HepG2 (cell line): Measurements from ENCODE around the gene CYP2A7. TPM values are rescaled to one million over a fixed set of nuclear protein-coding genes. Genes with fewer than 3 reads are reported as not detected.
"Not testable (repeated sequence)": the region's sequence is repeated elsewhere in the genome, so short reads cannot be mapped to it uniquely, and the experiment has no call there.

Experiments
- ATAC-seq: fragments of 200-7000 bp; cut with Tn5 transposase; 3 replicates; pipeline ENCODE4 v1.9.1; 2020; ENCODE audit warnings: mild to moderate bottlenecking, moderate library complexity
- BruUV-seq: library from RNA; stranded (reverse); fragments of 400-500 nt; replicated peaks from 2 replicates; lab custom pipeline; 2021; lab: Mats Ljungman, UMichigan
- CTCF ChIA-PET: fragments of 300-600 bp; formaldehyde crosslinking; extraction: SDS; loops from one replicate; lab custom pipeline; 2021; ENCODE audit warnings: low total read pairs, inconsistent platforms, low intra/inter-chr PET ratio; lab: Yijun Ruan, JAX
- POLR2A ChIA-PET: fragments of 350-600 bp; sonication (Branson Sonifier 250); formaldehyde crosslinking; loops from one replicate; lab custom pipeline; 2020; ENCODE audit warnings: antibody characterized with exemption, inconsistent platforms; lab: Yijun Ruan, JAX
- DNase-seq: peaks from one replicate; pipeline ENCODE4 v3.0.0-alpha.2; 2015; ENCODE audit warnings: low spot score
- FAIRE-seq: peaks from 3 replicates; lab custom pipeline; 2011; peaks lifted over from hg19 to GRCh38; lab: Jason Lieb, UNC
- H2AFZ ChIP-seq: one replicate; pipeline ENCODE4 v1.6.1; 2011; ENCODE audit warnings: low read length, inconsistent platforms
- H3K27ac ChIP-seq: fragments of 300-600 bp; 3 replicates; pipeline ENCODE4 v1.8.0; 2011; ENCODE audit warnings: mixed run types, mild to moderate bottlenecking, mixed read lengths, low read length, inconsistent platforms; ENCODE audit not compliant: insufficient read depth; ENCODE audit errors: extremely low read length
- H3K27me3 ChIP-seq, 2 experiments: fragments of 200-600 bp in 1 of 2; 2 replicates in 1 of 2; 3 replicates in 1 of 2; pipeline versions ENCODE4 v1.6.0 to v1.8.0; 2011; ENCODE audit warnings: low read length in 2 of 2, mild to moderate bottlenecking in 2 of 2, moderate library complexity in 2 of 2, inconsistent platforms in 1 of 2; ENCODE audit not compliant: insufficient read depth in 2 of 2, control insufficient read depth in 1 of 2
- H3K36me3 ChIP-seq, 2 experiments: fragments of 200-600 bp in 1 of 2; replicated peaks in 1 of 2; 2 replicates in 1 of 2; 3 replicates in 1 of 2; pipeline versions ENCODE4 v1.5.1 to v1.8.0; 2011; ENCODE audit warnings: low read length in 2 of 2, inconsistent platforms in 1 of 2; ENCODE audit not compliant: insufficient read depth in 2 of 2, control insufficient read depth in 1 of 2
- H3K4me1 ChIP-seq: 2 replicates; pipeline ENCODE4 v1.5.1; 2012; ENCODE audit warnings: low read length, inconsistent platforms; ENCODE audit not compliant: insufficient read depth
- H3K4me2 ChIP-seq: 2 replicates; pipeline ENCODE4 v1.6.0; 2011; ENCODE audit warnings: low read depth, low read length, inconsistent platforms
- H3K4me3 ChIP-seq, 3 experiments: fragments of 200-600 bp in 1 of 3; sonication (generic), shearing (Covaris generic) in 1 of 3; replicated peaks in 1 of 3; 2 replicates each; pipeline ENCODE4 v1.5.1; 2011 to 2016; ENCODE audit warnings: low read length in 3 of 3, inconsistent platforms in 2 of 3, low read depth in 2 of 3, mild to moderate bottlenecking in 2 of 3, control low read depth in 1 of 3, mixed read lengths in 1 of 3; ENCODE audit not compliant: insufficient read depth in 1 of 3
- H3K79me2 ChIP-seq: one replicate; pipeline ENCODE4 v1.6.1; 2011; ENCODE audit warnings: low read length, inconsistent platforms; ENCODE audit not compliant: insufficient read depth
- H3K9ac ChIP-seq: 2 replicates; pipeline ENCODE4 v1.6.0; 2011; ENCODE audit warnings: mild to moderate bottlenecking, low read depth, low read length, inconsistent platforms; ENCODE audit not compliant: insufficient read depth
- H3K9me3 ChIP-seq: 2 replicates; pipeline ENCODE4 v1.5.1; 2012; ENCODE audit warnings: mild to moderate bottlenecking, low read length
- H4K20me1 ChIP-seq: 2 replicates; pipeline ENCODE4 v1.6.0; 2011; ENCODE audit warnings: inconsistent platforms, mild to moderate bottlenecking, low read length, moderate library complexity; ENCODE audit not compliant: insufficient read depth
- GTF3A ChIP-seq: sonication (generic); formaldehyde crosslinking; conservative IDR thresholded peaks from 2 replicates; pipeline ENCODE4 v1.4.0; 2020; ENCODE audit warnings: mild to moderate bottlenecking, missing genetic modification reagents
- RFX3 ChIP-seq: IDR thresholded peaks from 2 replicates; pipeline ENCODE4 v1.6.1; 2016; ENCODE audit warnings: missing biosample characterization, missing genetic modification reagents
- SOX6 ChIP-seq, 2 experiments: fragments of 450-650 bp in 1 of 2; sonication (generic) in 1 of 2; formaldehyde crosslinking in 1 of 2; IDR thresholded peaks; 2 replicates each; pipeline versions ENCODE4 v1.4.0 to v1.6.1; 2017 to 2020; ENCODE audit warnings: antibody characterized with exemption in 1 of 2, mild to moderate bottlenecking in 1 of 2, missing genetic modification reagents in 1 of 2
- ZNF24 ChIP-seq: fragments of 450-650 bp; IDR thresholded peaks from 2 replicates; pipeline ENCODE4 v1.6.1; 2017; ENCODE audit warnings: antibody characterized with exemption, mild to moderate bottlenecking
- ZNF530 ChIP-seq: sonication (generic); formaldehyde crosslinking; IDR thresholded peaks from 2 replicates; pipeline ENCODE4 v1.5.0; 2020; ENCODE audit warnings: low read depth, mild to moderate bottlenecking, missing genetic modification reagents
- ZNF839 ChIP-seq: sonication (generic); formaldehyde crosslinking; IDR thresholded peaks from 2 replicates; pipeline ENCODE4 v1.4.0; 2020; ENCODE audit warnings: missing genetic modification reagents, mild to moderate bottlenecking, borderline replicate concordance
- WGBS: methylation state at CpG from one replicate; pipeline ENCODE4 v1.1.6; 2017; ENCODE audit warnings: low lambda C conversion rate; 5-methylcytosine and 5-hydroxymethylcytosine counted together
- in situ Hi-C: cut with HindIII; loops from 2 replicates; pipeline ENCODE4 v1.10.0; 2017; ENCODE audit warnings: low pct_unique_long_range_greater_than_20kb; ENCODE audit not compliant: extremely low pct_ligation_motif_present
- intact Hi-C: fragments of 100-400 bp; cut with micrococcal nuclease; formaldehyde crosslinking; loops from one replicate; pipeline ENCODE4 v1.10.0; 2022; ENCODE audit not compliant: unreplicated experiment
- polyA plus RNA-seq, 8 experiments: library from polyadenylated mRNA; depleted of rRNA in 3 of 8; stranded (reverse) in 7 of 8; unstranded in 1 of 8; fragments of >200 nt; fragmentation: Illumina TruSeq in 4 of 8; extraction: Trizol in 4 of 8; gene quantifications; 2 replicates each; pipeline versions ENCODE4 v1.2.1 to v1.2.3, GENCODE V29; 2011 to 2016; ENCODE audit warnings: low read depth in 4 of 8, missing spikeins in 1 of 8, mixed read lengths in 1 of 8; ENCODE audit not compliant: insufficient read depth in 1 of 8
- total RNA-seq, 5 experiments: library from RNA; depleted of rRNA; stranded (reverse); fragments of >200 nt; fragmentation: Illumina TruSeq; extraction: Trizol; gene quantifications; 2 replicates each; pipeline ENCODE4 v1.2.3, GENCODE V29; 2016; ENCODE audit warnings: low read depth in 1 of 5

Gene CYP2A7
- total and polyA plus RNA-seq, 2 of the 13 experiments (the other 11 are each of a cell fraction or from before 2014, with no cell fraction given), result not detected

- TF ChIP-seq SOX6 (IDR thresholded peaks at IDR 0.05) (no peak), SOX6 (CRISPR knock-in tag; IDR thresholded peaks at IDR 0.05) (no peak), RFX3 (CRISPR knock-in tag) (no peak), ZNF839 (no peak), ZNF530 (CRISPR knock-in tag) (no peak), ZNF24 (no peak), GTF3A (CRISPR knock-in tag) (no peak)
These were observed 24.5 kb upstream of the CYP2A7 start (continued) for GRCh38 chr19:40906512-40906911.

GRCh38 chr19:40904673-40905156, 22.7 kb upstream of the CYP2A7 start:
- H4K20me1 ChIP-seq, intact Hi-C loops, H3K4me3 ChIP-seq, in situ Hi-C loops, H3K36me3 ChIP-seq, H2AFZ ChIP-seq, H3K9ac ChIP-seq, POLR2A ChIA-PET, BruUV-seq, H3K27ac ChIP-seq, CTCF ChIA-PET, ATAC-seq, H3K4me1 ChIP-seq, H3K79me2 ChIP-seq, H3K9me3 ChIP-seq, FAIRE-seq, H3K4me2 ChIP-seq, DNase-seq: not testable (repeated sequence)
- H3K27me3 ChIP-seq, result peaks cover under 1 to 37% of the 10 kb centered on the region in 2 experiments; a peak in 4 of 5 replicates
- 3% methylated on average over 10 of the region's 10 CpGs for WGBS

- 15% methylated on average over 6 of the region's 6 CpGs for WGBS
- H3K4me3 ChIP-seq, in situ Hi-C loops, H3K4me2 ChIP-seq, FAIRE-seq, H3K79me2 ChIP-seq, H3K9me3 ChIP-seq, H4K20me1 ChIP-seq, H3K9ac ChIP-seq, H2AFZ ChIP-seq, H3K36me3 ChIP-seq, H3K27ac ChIP-seq, POLR2A ChIA-PET, intact Hi-C loops, CTCF ChIA-PET, BruUV-seq, DNase-seq, H3K4me1 ChIP-seq, ATAC-seq: not testable (repeated sequence)
- peaks cover 0 to 18% of the 10 kb centered on the region in 2 experiments; a peak in 2 of 5 replicates for H3K27me3 ChIP-seq
These were observed 20.1 kb upstream of the CYP2A7 start for GRCh38 chr19:40901975-40902750.

- peaks cover 0 to 18% of the 10 kb centered on the region in 2 experiments; a peak in 2 of 5 replicates for H3K27me3 ChIP-seq
- H3K9ac ChIP-seq, in situ Hi-C loops, H3K36me3 ChIP-seq, H3K9me3 ChIP-seq, BruUV-seq, H3K79me2 ChIP-seq, FAIRE-seq, DNase-seq, ATAC-seq, intact Hi-C loops, H3K4me3 ChIP-seq, H4K20me1 ChIP-seq, H3K4me2 ChIP-seq, POLR2A ChIA-PET, H2AFZ ChIP-seq, H3K27ac ChIP-seq, CTCF ChIA-PET: not testable (repeated sequence)
- peaks cover 12% of the 10 kb centered on the region for H3K4me1 ChIP-seq
- 44% methylated on average over 5 of the region's 5 CpGs for WGBS
These were observed 18.5 kb upstream of the CYP2A7 start for GRCh38 chr19:40900521-40900920.
